Hematopoietic multipotent progenitor cell treated with erythropoietin and hydrocortisone succinate and interleukin-3 and kit ligand, for 17 days (in vitro differentiated cells): ENCODE data around the gene MOK.

Experiments
- DNase-seq: peaks from one replicate; pipeline ENCODE4 v3.0.0-alpha.2; 2015; ENCODE audit warnings: low spot score

The MOK gene

GRCh38 chr14:102283631-102284129 is 21.3 kb downstream of the MOK start:
- DNase-seq = no peak

GRCh38 chr14:102282751-102283465 is 22.1 kb downstream of the MOK start:
- no peak for DNase-seq

- no peak for DNase-seq
Measured at GRCh38 chr14:102280376-102280962, 24.5 kb downstream of the MOK start.

- DNase-seq = no peak
Measured at GRCh38 chr14:102279688-102280348, 25.1 kb downstream of the MOK start.

GRCh38 chr14:102279282-102279681 is 25.7 kb downstream of the MOK start:
- no peak for DNase-seq

GRCh38 chr14:102278631-102278935 is 26.4 kb downstream of the MOK start:
- no peak for DNase-seq

- DNase-seq = no peak
Measured at GRCh38 chr14:102277874-102278630, 26.9 kb downstream of the MOK start.

GRCh38 chr14:102275866-102276265 is 29.1 kb downstream of the MOK start:
- DNase-seq = no peak

- DNase-seq = no peak
Measured at GRCh38 chr14:102272392-102272791, 32.6 kb downstream of the MOK start.

- DNase-seq = no peak
Measured at GRCh38 chr14:102264775-102265174, 40.2 kb downstream of the MOK start.

- DNase-seq = no peak
Measured at GRCh38 chr14:102264355-102264754, 40.6 kb downstream of the MOK start.

- no peak for DNase-seq
Measured at GRCh38 chr14:102262929-102263462, 42.0 kb downstream of the MOK start.

- no peak for DNase-seq
Measured at GRCh38 chr14:102258136-102258535, 46.8 kb downstream of the MOK start.

GRCh38 chr14:102256716-102257115 is 48.2 kb downstream of the MOK start:
- DNase-seq = no peak

GRCh38 chr14:102255401-102256190 is 49.4 kb downstream of the MOK start:
- DNase-seq = peak; percentile 42

- DNase-seq = no peak
Measured at GRCh38 chr14:102252834-102253801, 51.8 kb downstream of the MOK start.

GRCh38 chr14:102251161-102251560 is 53.8 kb downstream of the MOK start:
- DNase-seq = no peak

- DNase-seq = no peak
Measured at GRCh38 chr14:102250636-102251035, 54.3 kb downstream of the MOK start.

- no peak for DNase-seq
Measured at GRCh38 chr14:102249981-102250380, 55.0 kb downstream of the MOK start.

- no peak for DNase-seq
Measured at GRCh38 chr14:102249041-102249440, 55.9 kb downstream of the MOK start.
